GM12878 (cell line): ENCODE results near the gene AP1G2. TPM values are rescaled to one million over a fixed set of nuclear protein-coding genes. Genes with fewer than 3 reads are reported as not detected.

ENCODE experiments used
- ATAC-seq: fragments of 200-7000 bp; cut with Tn5 transposase; 3 replicates; pipeline ENCODE4 v1.9.1; 2020; ENCODE audit warnings: mild to moderate bottlenecking, moderate library complexity
- BruUV-seq: library from RNA; stranded (reverse); fragments of 400-500 nt; replicated peaks from 2 replicates; lab custom pipeline; 2021; lab: Mats Ljungman, UMichigan
- CTCF ChIA-PET: fragments of 300-600 bp; sonication (Branson Sonifier 250); formaldehyde crosslinking; extraction: SDS; loops from one replicate; lab custom pipeline; 2021; ENCODE audit warnings: inconsistent platforms; lab: Yijun Ruan, JAX
- POLR2A ChIA-PET: fragments of 350-600 bp; formaldehyde crosslinking; extraction: SDS; loops from one replicate; lab custom pipeline; 2021; ENCODE audit warnings: inconsistent platforms; lab: Charles Lee
- RAD21 ChIA-PET: fragments of 300-600 bp; sonication (Branson Sonifier 250); formaldehyde crosslinking; loops from one replicate; lab custom pipeline; 2023; ENCODE audit warnings: antibody characterized with exemption; ENCODE audit not compliant: unreplicated experiment; lab: Charles Lee
- SMC1A ChIA-PET: fragments of 300-600 bp; sonication (Branson Sonifier 250); formaldehyde crosslinking; loops from one replicate; lab custom pipeline; 2023; ENCODE audit not compliant: unreplicated experiment, uncharacterized antibody; lab: Charles Lee
- DNase-seq: peaks from one replicate; pipeline ENCODE4 v3.0.0-alpha.2; 2011; ENCODE audit warnings: low read depth, low spot score
- FAIRE-seq: peaks from 3 replicates; lab custom pipeline; 2011; peaks lifted over from hg19 to GRCh38; lab: Jason Lieb, UNC
- H2AFZ ChIP-seq: 2 replicates; pipeline ENCODE4 v1.6.0; 2011; ENCODE audit warnings: low read depth, low read length, control low read depth; ENCODE audit not compliant: control insufficient read depth
- H3K27ac ChIP-seq: 2 replicates; pipeline ENCODE4 v1.5.1; 2011; ENCODE audit warnings: control low read depth; ENCODE audit not compliant: control insufficient read depth, insufficient read depth
- H3K27me3 ChIP-seq, 2 experiments: replicated peaks in 1 of 2; 2 replicates each; pipeline versions ENCODE4 v1.6.0 to v1.6.1; 2011; ENCODE audit warnings: low read length in 1 of 2; ENCODE audit not compliant: control insufficient read depth in 2 of 2, insufficient read depth in 2 of 2
- H3K36me3 ChIP-seq, 2 experiments: 2 replicates each; pipeline ENCODE4 v1.5.1; 2011; ENCODE audit warnings: low read length in 1 of 2; ENCODE audit not compliant: control insufficient read depth in 2 of 2, insufficient read depth in 2 of 2
- H3K4me1 ChIP-seq: 2 replicates; pipeline ENCODE4 v1.6.1; 2011; ENCODE audit warnings: mild to moderate bottlenecking, low read length, moderate library complexity, mixed read lengths; ENCODE audit not compliant: control insufficient read depth, insufficient read depth
- H3K4me2 ChIP-seq: 2 replicates; pipeline ENCODE4 v1.6.0; 2011; ENCODE audit warnings: control low read depth; ENCODE audit not compliant: control insufficient read depth, insufficient read depth
- H3K4me3 ChIP-seq: fragments of 200-600 bp; sonication (generic); 2 replicates; pipeline ENCODE4 v1.5.1; 2016
- H3K79me2 ChIP-seq: 2 replicates; pipeline ENCODE4 v1.6.0; 2011; ENCODE audit warnings: low read length; ENCODE audit not compliant: control insufficient read depth, insufficient read depth
- H3K9ac ChIP-seq: 2 replicates; pipeline ENCODE4 v1.8.0; 2011; ENCODE audit warnings: low read length, control low read depth, mixed read lengths; ENCODE audit not compliant: control insufficient read depth, insufficient read depth
- H3K9me3 ChIP-seq: replicated peaks from 3 replicates; pipeline ENCODE4 v1.5.1; 2011; ENCODE audit warnings: mild to moderate bottlenecking, low read length; ENCODE audit not compliant: control insufficient read depth, insufficient read depth
- H4K20me1 ChIP-seq: 2 replicates; pipeline ENCODE4 v1.6.0; 2011; ENCODE audit not compliant: control insufficient read depth, insufficient read depth
- IKZF1 ChIP-seq: fragments of 450-650 bp; conservative IDR thresholded peaks from 2 replicates; pipeline ENCODE4 v1.6.1; 2017; ENCODE audit warnings: antibody characterized with exemption, mild to moderate bottlenecking
- KAT2A ChIP-seq: conservative IDR thresholded peaks from 2 replicates; pipeline ENCODE4 v1.6.1; 2011; ENCODE audit warnings: low read depth, low read length; ENCODE audit not compliant: control insufficient read depth
- NR2C2 ChIP-seq: IDR thresholded peaks from 2 replicates; pipeline ENCODE4 v1.6.1; 2011; ENCODE audit warnings: borderline replicate concordance, low read depth; ENCODE audit not compliant: control insufficient read depth, insufficient read length
- NRF1 ChIP-seq: conservative IDR thresholded peaks from 2 replicates; pipeline ENCODE4 v1.6.1; 2011; ENCODE audit warnings: mild to moderate bottlenecking, low read depth, low read length, improper control_type of control experiment
- POU2F2 ChIP-seq: IDR thresholded peaks from 3 replicates; pipeline ENCODE4 v1.6.1; 2011; ENCODE audit warnings: low read depth, mild to moderate bottlenecking, low read length, borderline replicate concordance
- ZNF207 ChIP-seq: fragments of 450-650 bp; IDR thresholded peaks from 2 replicates; pipeline ENCODE4 v1.6.1; 2014; ENCODE audit warnings: antibody characterized with exemption, mild to moderate bottlenecking, borderline replicate concordance
- ZSCAN29 ChIP-seq: fragments of 450-650 bp; IDR thresholded peaks from 2 replicates; pipeline ENCODE4 v1.6.1; 2017; ENCODE audit warnings: mild to moderate bottlenecking, moderate library complexity
- WGBS: methylation state at CpG from one replicate; pipeline ENCODE4 v1.1.6; 2016; ENCODE audit warnings: low lambda C conversion rate; ENCODE audit not compliant: insufficient replicate concordance, insufficient coverage; ENCODE audit errors: missing lambda C conversion rate; 5-methylcytosine and 5-hydroxymethylcytosine counted together
- in situ Hi-C: fragments of 300-500 bp; cut with MboI; formaldehyde crosslinking; loops from 9 replicates; pipeline ENCODE4 v1.14.3; 2018; ENCODE audit warnings: mixed read lengths
- intact Hi-C: fragments of 100-400 bp; cut with micrococcal nuclease; formaldehyde crosslinking; loops from one replicate; pipeline ENCODE4 v1.14.2; 2022; ENCODE audit not compliant: unreplicated experiment
- polyA plus RNA-seq, 11 experiments: library from polyadenylated mRNA; depleted of rRNA in 4 of 11; unstranded in 6 of 11; stranded (reverse) in 5 of 11; fragments of >200 nt; fragmentation: Nextera tagmentation in 4 of 11; fragmentation: Illumina TruSeq in 1 of 11; extraction: Ambion mirVana in 4 of 11; extraction: Trizol in 1 of 11; gene quantifications; 1 replicate in 1 of 11; 2 replicates in 10 of 11; pipeline versions ENCODE4 v1.2.1 to v1.2.3, GENCODE V29; 2011 to 2016; ENCODE audit warnings: inconsistent platforms in 2 of 11, missing spikeins in 2 of 11, low read depth in 1 of 11
- total RNA-seq, 4 experiments: library from RNA; depleted of rRNA in 3 of 4; stranded (reverse); fragments of >200 nt in 3 of 4; fragmentation: Illumina TruSeq in 1 of 4; extraction: Trizol in 1 of 4; gene quantifications; 2 replicates each; pipeline versions ENCODE4 v1.2.1 to v1.2.3, GENCODE V29; 2013 to 2021
- TF ChIP-seq, protein P1 (sequence below): fragments of 450-650 bp; IDR thresholded peaks from 2 replicates; pipeline ENCODE4 v1.6.1; 2018; ENCODE audit warnings: borderline replicate concordance, mild to moderate bottlenecking; ENCODE audit not compliant: partially characterized antibody
- TF ChIP-seq, protein P2 (sequence below): fragments of 450-650 bp; IDR thresholded peaks from 2 replicates; pipeline ENCODE4 v1.6.1; 2018; ENCODE audit warnings: mild to moderate bottlenecking, low read depth, moderate library complexity; ENCODE audit not compliant: partially characterized antibody
- TF ChIP-seq, protein P3 (sequence below): IDR thresholded peaks from 2 replicates; pipeline ENCODE4 v1.6.1; 2012; ENCODE audit warnings: mild to moderate bottlenecking, low read depth, low read length

Gene AP1G2
- total and polyA plus RNA-seq, 10 of the 15 experiments (the other 5 are each of a cell fraction or from before 2014, with no cell fraction given), result 41.5 to 146 (median 103) TPM

GRCh38 chr14:23528555-23528954, 39.0 kb downstream of the AP1G2 start:
- no peaks in the 10 kb centered on the region for H3K79me2 ChIP-seq
- H3K36me3 ChIP-seq, result no peaks in the 10 kb centered on the region; a peak in 1 of 4 replicates
- FAIRE-seq (no peak), ATAC-seq (no peak), DNase-seq (no peak)
- H3K27ac ChIP-seq, result no peak overlapping the region
- H3K9me3 ChIP-seq, result no peaks in the 10 kb centered on the region
- no peaks in the 10 kb centered on the region for H3K4me1 ChIP-seq
- no TSS peak for BruUV-seq
- no peak for TF ChIP-seq ZNF207
- no peak for TF ChIP-seq ZSCAN29
- TF ChIP-seq NR2C2, result no peak
- TF ChIP-seq POU2F2, result no peak
- TF ChIP-seq NRF1, result no peak
- no peak for TF ChIP-seq KAT2A
- TF ChIP-seq, protein P1, sequence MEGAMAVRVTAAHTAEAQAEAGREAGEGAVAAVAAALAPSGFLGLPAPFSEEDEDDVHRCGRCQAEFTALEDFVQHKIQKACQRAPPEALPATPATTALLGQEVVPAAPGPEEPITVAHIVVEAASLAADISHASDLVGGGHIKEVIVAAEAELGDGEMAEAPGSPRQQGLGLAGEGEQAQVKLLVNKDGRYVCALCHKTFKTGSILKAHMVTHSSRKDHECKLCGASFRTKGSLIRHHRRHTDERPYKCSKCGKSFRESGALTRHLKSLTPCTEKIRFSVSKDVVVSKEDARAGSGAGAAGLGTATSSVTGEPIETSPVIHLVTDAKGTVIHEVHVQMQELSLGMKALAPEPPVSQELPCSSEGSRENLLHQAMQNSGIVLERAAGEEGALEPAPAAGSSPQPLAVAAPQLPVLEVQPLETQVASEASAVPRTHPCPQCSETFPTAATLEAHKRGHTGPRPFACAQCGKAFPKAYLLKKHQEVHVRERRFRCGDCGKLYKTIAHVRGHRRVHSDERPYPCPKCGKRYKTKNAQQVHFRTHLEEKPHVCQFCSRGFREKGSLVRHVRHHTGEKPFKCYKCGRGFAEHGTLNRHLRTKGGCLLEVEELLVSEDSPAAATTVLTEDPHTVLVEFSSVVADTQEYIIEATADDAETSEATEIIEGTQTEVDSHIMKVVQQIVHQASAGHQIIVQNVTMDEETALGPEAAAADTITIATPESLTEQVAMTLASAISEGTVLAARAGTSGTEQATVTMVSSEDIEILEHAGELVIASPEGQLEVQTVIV, result no peak
- TF ChIP-seq, protein P2, sequence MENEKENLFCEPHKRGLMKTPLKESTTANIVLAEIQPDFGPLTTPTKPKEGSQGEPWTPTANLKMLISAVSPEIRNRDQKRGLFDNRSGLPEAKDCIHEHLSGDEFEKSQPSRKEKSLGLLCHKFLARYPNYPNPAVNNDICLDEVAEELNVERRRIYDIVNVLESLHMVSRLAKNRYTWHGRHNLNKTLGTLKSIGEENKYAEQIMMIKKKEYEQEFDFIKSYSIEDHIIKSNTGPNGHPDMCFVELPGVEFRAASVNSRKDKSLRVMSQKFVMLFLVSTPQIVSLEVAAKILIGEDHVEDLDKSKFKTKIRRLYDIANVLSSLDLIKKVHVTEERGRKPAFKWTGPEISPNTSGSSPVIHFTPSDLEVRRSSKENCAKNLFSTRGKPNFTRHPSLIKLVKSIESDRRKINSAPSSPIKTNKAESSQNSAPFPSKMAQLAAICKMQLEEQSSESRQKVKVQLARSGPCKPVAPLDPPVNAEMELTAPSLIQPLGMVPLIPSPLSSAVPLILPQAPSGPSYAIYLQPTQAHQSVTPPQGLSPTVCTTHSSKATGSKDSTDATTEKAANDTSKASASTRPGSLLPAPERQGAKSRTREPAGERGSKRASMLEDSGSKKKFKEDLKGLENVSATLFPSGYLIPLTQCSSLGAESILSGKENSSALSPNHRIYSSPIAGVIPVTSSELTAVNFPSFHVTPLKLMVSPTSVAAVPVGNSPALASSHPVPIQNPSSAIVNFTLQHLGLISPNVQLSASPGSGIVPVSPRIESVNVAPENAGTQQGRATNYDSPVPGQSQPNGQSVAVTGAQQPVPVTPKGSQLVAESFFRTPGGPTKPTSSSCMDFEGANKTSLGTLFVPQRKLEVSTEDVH, result no peak
- TF ChIP-seq, protein P3, sequence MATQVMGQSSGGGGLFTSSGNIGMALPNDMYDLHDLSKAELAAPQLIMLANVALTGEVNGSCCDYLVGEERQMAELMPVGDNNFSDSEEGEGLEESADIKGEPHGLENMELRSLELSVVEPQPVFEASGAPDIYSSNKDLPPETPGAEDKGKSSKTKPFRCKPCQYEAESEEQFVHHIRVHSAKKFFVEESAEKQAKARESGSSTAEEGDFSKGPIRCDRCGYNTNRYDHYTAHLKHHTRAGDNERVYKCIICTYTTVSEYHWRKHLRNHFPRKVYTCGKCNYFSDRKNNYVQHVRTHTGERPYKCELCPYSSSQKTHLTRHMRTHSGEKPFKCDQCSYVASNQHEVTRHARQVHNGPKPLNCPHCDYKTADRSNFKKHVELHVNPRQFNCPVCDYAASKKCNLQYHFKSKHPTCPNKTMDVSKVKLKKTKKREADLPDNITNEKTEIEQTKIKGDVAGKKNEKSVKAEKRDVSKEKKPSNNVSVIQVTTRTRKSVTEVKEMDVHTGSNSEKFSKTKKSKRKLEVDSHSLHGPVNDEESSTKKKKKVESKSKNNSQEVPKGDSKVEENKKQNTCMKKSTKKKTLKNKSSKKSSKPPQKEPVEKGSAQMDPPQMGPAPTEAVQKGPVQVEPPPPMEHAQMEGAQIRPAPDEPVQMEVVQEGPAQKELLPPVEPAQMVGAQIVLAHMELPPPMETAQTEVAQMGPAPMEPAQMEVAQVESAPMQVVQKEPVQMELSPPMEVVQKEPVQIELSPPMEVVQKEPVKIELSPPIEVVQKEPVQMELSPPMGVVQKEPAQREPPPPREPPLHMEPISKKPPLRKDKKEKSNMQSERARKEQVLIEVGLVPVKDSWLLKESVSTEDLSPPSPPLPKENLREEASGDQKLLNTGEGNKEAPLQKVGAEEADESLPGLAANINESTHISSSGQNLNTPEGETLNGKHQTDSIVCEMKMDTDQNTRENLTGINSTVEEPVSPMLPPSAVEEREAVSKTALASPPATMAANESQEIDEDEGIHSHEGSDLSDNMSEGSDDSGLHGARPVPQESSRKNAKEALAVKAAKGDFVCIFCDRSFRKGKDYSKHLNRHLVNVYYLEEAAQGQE, result no peak
- TF ChIP-seq IKZF1, result no peak
- no peaks in the 10 kb centered on the region for H4K20me1 ChIP-seq
- no peak overlapping the region for H3K9ac ChIP-seq
- WGBS, result 28% methylated on average over 1 of the region's 1 CpG
- ChIA-PET POLR2A (no interaction called here), SMC1A (interaction anchor here (1.2 kb wide), 1 partner anchor 11 kb away, joined by 3 read pairs; no protein-coding TSS in a partner anchor), RAD21 (no interaction called here), CTCF (interaction anchor here (0.9 to 1.7 kb wide), 2 partner anchors 11 to 14 kb away, joined by 3 to 8 read pairs; no protein-coding TSS in a partner anchor)
- H2AFZ ChIP-seq, result no peak overlapping the region
- intact Hi-C loops, result no loop called here
- H3K4me2 ChIP-seq, result no peak overlapping the region
- H3K27me3 ChIP-seq, result no peaks in the 10 kb centered on the region
- in situ Hi-C loops, result no loop called here
- no peak overlapping the region for H3K4me3 ChIP-seq
